HepG2 (cell line): Measurements from ENCODE around the gene DCUN1D2. TPM values are rescaled to one million over a fixed set of nuclear protein-coding genes. Genes with fewer than 3 reads are reported as not detected.
"Not testable (repeated sequence)": the region's sequence is repeated elsewhere in the genome, so short reads cannot be mapped to it uniquely, and the experiment has no call there.

Experiments used
- ATAC-seq: fragments of 200-7000 bp; cut with Tn5 transposase; 3 replicates; pipeline ENCODE4 v1.9.1; 2020; ENCODE audit warnings: mild to moderate bottlenecking, moderate library complexity
- BruUV-seq: library from RNA; stranded (reverse); fragments of 400-500 nt; replicated peaks from 2 replicates; lab custom pipeline; 2021; lab: Mats Ljungman, UMichigan
- CTCF ChIA-PET: fragments of 300-600 bp; formaldehyde crosslinking; extraction: SDS; loops from one replicate; lab custom pipeline; 2021; ENCODE audit warnings: low total read pairs, inconsistent platforms, low intra/inter-chr PET ratio; lab: Yijun Ruan, JAX
- POLR2A ChIA-PET: fragments of 350-600 bp; sonication (Branson Sonifier 250); formaldehyde crosslinking; loops from one replicate; lab custom pipeline; 2020; ENCODE audit warnings: antibody characterized with exemption, inconsistent platforms; lab: Yijun Ruan, JAX
- DNase-seq: peaks from one replicate; pipeline ENCODE4 v3.0.0-alpha.2; 2015; ENCODE audit warnings: low spot score
- FAIRE-seq: peaks from 3 replicates; lab custom pipeline; 2011; peaks lifted over from hg19 to GRCh38; lab: Jason Lieb, UNC
- H2AFZ ChIP-seq: one replicate; pipeline ENCODE4 v1.6.1; 2011; ENCODE audit warnings: low read length, inconsistent platforms
- H3K27ac ChIP-seq: fragments of 300-600 bp; 3 replicates; pipeline ENCODE4 v1.8.0; 2011; ENCODE audit warnings: mixed run types, mild to moderate bottlenecking, mixed read lengths, low read length, inconsistent platforms; ENCODE audit not compliant: insufficient read depth; ENCODE audit errors: extremely low read length
- H3K27me3 ChIP-seq, 2 experiments: fragments of 200-600 bp in 1 of 2; 2 replicates in 1 of 2; 3 replicates in 1 of 2; pipeline versions ENCODE4 v1.6.0 to v1.8.0; 2011; ENCODE audit warnings: low read length in 2 of 2, mild to moderate bottlenecking in 2 of 2, moderate library complexity in 2 of 2, inconsistent platforms in 1 of 2; ENCODE audit not compliant: insufficient read depth in 2 of 2, control insufficient read depth in 1 of 2
- H3K36me3 ChIP-seq, 2 experiments: fragments of 200-600 bp in 1 of 2; replicated peaks in 1 of 2; 2 replicates in 1 of 2; 3 replicates in 1 of 2; pipeline versions ENCODE4 v1.5.1 to v1.8.0; 2011; ENCODE audit warnings: low read length in 2 of 2, inconsistent platforms in 1 of 2; ENCODE audit not compliant: insufficient read depth in 2 of 2, control insufficient read depth in 1 of 2
- H3K4me1 ChIP-seq: 2 replicates; pipeline ENCODE4 v1.5.1; 2012; ENCODE audit warnings: low read length, inconsistent platforms; ENCODE audit not compliant: insufficient read depth
- H3K4me2 ChIP-seq: 2 replicates; pipeline ENCODE4 v1.6.0; 2011; ENCODE audit warnings: low read depth, low read length, inconsistent platforms
- H3K4me3 ChIP-seq, 3 experiments: fragments of 200-600 bp in 1 of 3; sonication (generic), shearing (Covaris generic) in 1 of 3; replicated peaks in 1 of 3; 2 replicates each; pipeline ENCODE4 v1.5.1; 2011 to 2016; ENCODE audit warnings: low read length in 3 of 3, inconsistent platforms in 2 of 3, low read depth in 2 of 3, mild to moderate bottlenecking in 2 of 3, control low read depth in 1 of 3, mixed read lengths in 1 of 3; ENCODE audit not compliant: insufficient read depth in 1 of 3
- H3K79me2 ChIP-seq: one replicate; pipeline ENCODE4 v1.6.1; 2011; ENCODE audit warnings: low read length, inconsistent platforms; ENCODE audit not compliant: insufficient read depth
- H3K9ac ChIP-seq: 2 replicates; pipeline ENCODE4 v1.6.0; 2011; ENCODE audit warnings: mild to moderate bottlenecking, low read depth, low read length, inconsistent platforms; ENCODE audit not compliant: insufficient read depth
- H3K9me3 ChIP-seq: 2 replicates; pipeline ENCODE4 v1.5.1; 2012; ENCODE audit warnings: mild to moderate bottlenecking, low read length
- H4K20me1 ChIP-seq: 2 replicates; pipeline ENCODE4 v1.6.0; 2011; ENCODE audit warnings: inconsistent platforms, mild to moderate bottlenecking, low read length, moderate library complexity; ENCODE audit not compliant: insufficient read depth
- KDM2A ChIP-seq: sonication (generic); formaldehyde crosslinking; IDR thresholded peaks from 2 replicates; pipeline ENCODE4 v1.4.0; 2020; ENCODE audit warnings: low read depth, missing genetic modification reagents, borderline replicate concordance
- PHF20 ChIP-seq: sonication (generic); formaldehyde crosslinking; IDR thresholded peaks from 2 replicates; pipeline ENCODE4 v1.5.0; 2020; ENCODE audit warnings: mild to moderate bottlenecking, missing genetic modification reagents
- RAD21 ChIP-seq: fragments of 450-650 bp; formaldehyde crosslinking; IDR thresholded peaks from 2 replicates; pipeline ENCODE4 v1.5.0; 2020; ENCODE audit warnings: mild to moderate bottlenecking
- STAG1 ChIP-seq: sonication (generic); formaldehyde crosslinking; IDR thresholded peaks from 2 replicates; pipeline ENCODE4 v1.4.0; 2020; ENCODE audit warnings: missing genetic modification reagents
- ZFX ChIP-seq: sonication (generic); formaldehyde crosslinking; IDR thresholded peaks from 2 replicates; pipeline ENCODE4 v1.4.0; 2020; ENCODE audit warnings: mild to moderate bottlenecking, low read depth, missing genetic modification reagents, moderate library complexity
- ZNF605 ChIP-seq: sonication (generic); formaldehyde crosslinking; IDR thresholded peaks from 2 replicates; pipeline ENCODE4 v1.8.0; 2022; ENCODE audit warnings: mild to moderate bottlenecking, missing genetic modification reagents
- ZNF687 ChIP-seq: sonication (generic); formaldehyde crosslinking; IDR thresholded peaks from 2 replicates; pipeline ENCODE4 v1.5.1; 2020; ENCODE audit warnings: mild to moderate bottlenecking, missing genetic modification reagents, moderate library complexity
- ZNF7 ChIP-seq: IDR thresholded peaks from 2 replicates; pipeline ENCODE4 v1.6.1; 2016; ENCODE audit warnings: missing biosample characterization, missing genetic modification reagents
- WGBS: methylation state at CpG from one replicate; pipeline ENCODE4 v1.1.6; 2017; ENCODE audit warnings: low lambda C conversion rate; 5-methylcytosine and 5-hydroxymethylcytosine counted together
- in situ Hi-C: cut with HindIII; loops from 2 replicates; pipeline ENCODE4 v1.10.0; 2017; ENCODE audit warnings: low pct_unique_long_range_greater_than_20kb; ENCODE audit not compliant: extremely low pct_ligation_motif_present
- intact Hi-C: fragments of 100-400 bp; cut with micrococcal nuclease; formaldehyde crosslinking; loops from one replicate; pipeline ENCODE4 v1.10.0; 2022; ENCODE audit not compliant: unreplicated experiment
- polyA plus RNA-seq, 8 experiments: library from polyadenylated mRNA; depleted of rRNA in 3 of 8; stranded (reverse) in 7 of 8; unstranded in 1 of 8; fragments of >200 nt; fragmentation: Illumina TruSeq in 4 of 8; extraction: Trizol in 4 of 8; gene quantifications; 2 replicates each; pipeline versions ENCODE4 v1.2.1 to v1.2.3, GENCODE V29; 2011 to 2016; ENCODE audit warnings: low read depth in 4 of 8, missing spikeins in 1 of 8, mixed read lengths in 1 of 8; ENCODE audit not compliant: insufficient read depth in 1 of 8
- total RNA-seq, 5 experiments: library from RNA; depleted of rRNA; stranded (reverse); fragments of >200 nt; fragmentation: Illumina TruSeq; extraction: Trizol; gene quantifications; 2 replicates each; pipeline ENCODE4 v1.2.3, GENCODE V29; 2016; ENCODE audit warnings: low read depth in 1 of 5
- TF ChIP-seq, protein P1 (sequence below): sonication (generic); formaldehyde crosslinking; IDR thresholded peaks from 2 replicates; pipeline ENCODE4 v1.5.0; 2020; ENCODE audit warnings: mild to moderate bottlenecking, missing genetic modification reagents, moderate library complexity

DCUN1D2 gene
- total and polyA plus RNA-seq, 2 of the 13 experiments (the other 11 are each of a cell fraction or from before 2014, with no cell fraction given) = 9.1 to 9.6 TPM

DNA sequence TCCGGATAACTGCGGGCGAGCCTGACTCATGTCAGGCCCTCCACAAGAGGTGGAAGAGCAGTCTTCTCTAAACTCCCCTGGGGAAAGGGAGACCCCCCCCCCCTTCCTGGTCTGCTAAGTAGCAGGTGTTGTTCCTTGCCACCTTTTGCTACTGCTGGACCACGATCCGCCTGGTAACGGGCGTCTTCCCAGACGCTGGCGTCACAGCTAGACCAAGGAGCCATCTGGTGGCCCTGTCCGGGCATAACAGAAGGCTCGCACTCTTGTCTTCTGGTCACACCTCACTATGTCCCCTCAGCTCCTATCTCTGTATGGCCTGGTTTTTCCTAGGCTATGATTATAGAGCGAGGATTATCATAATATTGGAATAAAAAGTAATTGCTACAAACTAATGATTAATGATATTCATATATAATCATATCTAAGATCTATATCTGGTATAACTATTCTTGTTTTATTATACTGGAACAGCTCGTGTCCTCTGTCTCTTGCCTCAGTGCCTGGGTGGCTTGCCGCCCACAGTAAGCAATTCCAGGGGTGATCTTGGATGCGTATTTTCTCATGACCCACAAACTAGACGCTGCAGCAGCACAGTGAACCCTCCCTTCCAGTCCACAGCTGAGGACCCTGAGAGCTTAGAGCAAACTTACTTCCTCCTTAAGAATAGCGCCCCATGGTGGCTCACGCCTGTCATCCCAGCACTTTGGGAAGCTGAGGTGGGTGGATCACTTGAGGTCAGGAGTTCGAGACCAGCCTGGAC is 39.5 kb downstream of the DCUN1D2 start:
- H4K20me1 ChIP-seq, H3K9ac ChIP-seq, H3K27me3 ChIP-seq, H3K79me2 ChIP-seq, H3K36me3 ChIP-seq, H3K9me3 ChIP-seq: not testable (repeated sequence)
- peak; percentile 21 for DNase-seq
- in situ Hi-C loops = loop anchor here (5.0 kb wide), 1 partner anchor 44 kb away; no protein-coding TSS in a partner anchor
- peaks cover 28% of the 10 kb centered on the region for H3K4me1 ChIP-seq
- 0 out of 2 replicates have a peak, but pooled peaks have one; percentile 9 for TF ChIP-seq ZNF605
- TF ChIP-seq RAD21 = peak; percentile 77
- TF ChIP-seq, protein P1, sequence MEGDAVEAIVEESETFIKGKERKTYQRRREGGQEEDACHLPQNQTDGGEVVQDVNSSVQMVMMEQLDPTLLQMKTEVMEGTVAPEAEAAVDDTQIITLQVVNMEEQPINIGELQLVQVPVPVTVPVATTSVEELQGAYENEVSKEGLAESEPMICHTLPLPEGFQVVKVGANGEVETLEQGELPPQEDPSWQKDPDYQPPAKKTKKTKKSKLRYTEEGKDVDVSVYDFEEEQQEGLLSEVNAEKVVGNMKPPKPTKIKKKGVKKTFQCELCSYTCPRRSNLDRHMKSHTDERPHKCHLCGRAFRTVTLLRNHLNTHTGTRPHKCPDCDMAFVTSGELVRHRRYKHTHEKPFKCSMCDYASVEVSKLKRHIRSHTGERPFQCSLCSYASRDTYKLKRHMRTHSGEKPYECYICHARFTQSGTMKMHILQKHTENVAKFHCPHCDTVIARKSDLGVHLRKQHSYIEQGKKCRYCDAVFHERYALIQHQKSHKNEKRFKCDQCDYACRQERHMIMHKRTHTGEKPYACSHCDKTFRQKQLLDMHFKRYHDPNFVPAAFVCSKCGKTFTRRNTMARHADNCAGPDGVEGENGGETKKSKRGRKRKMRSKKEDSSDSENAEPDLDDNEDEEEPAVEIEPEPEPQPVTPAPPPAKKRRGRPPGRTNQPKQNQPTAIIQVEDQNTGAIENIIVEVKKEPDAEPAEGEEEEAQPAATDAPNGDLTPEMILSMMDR (CRISPR knock-in tag) = peak; percentile 78
- peak; percentile 81 for TF ChIP-seq STAG1
- peak; percentile 84 for TF ChIP-seq ZNF7 (CRISPR knock-in tag)
- TF ChIP-seq KDM2A (CRISPR knock-in tag) = peak; percentile 43; the same call in 1 of the 2 replicates
- TF ChIP-seq PHF20 (CRISPR knock-in tag) = 0 out of 2 replicates have a peak, but pooled peaks have one; percentile 13
- peak; percentile 36; the same call in 1 of the 2 replicates for TF ChIP-seq ZFX (CRISPR knock-in tag)
- peak; percentile 53 for TF ChIP-seq ZNF687
- TF ChIP-seq, all 625 proteins: peak for 9; not testable (repeated sequence) for 616
- FAIRE-seq, H3K27ac ChIP-seq, ATAC-seq, intact Hi-C loops, H2AFZ ChIP-seq, BruUV-seq: not testable (repeated sequence)
- POLR2A ChIA-PET = interaction anchor here (0.7 to 1.5 kb wide), 6 partner anchors 10 to 73 kb away, joined by 3 to 4 read pairs (median 3); no protein-coding TSS in a partner anchor
- Histone ChIP-seq H3K4me3 (peak overlapping the region in 1 of 3 experiments; percentile 19; a peak in 1 of 6 replicates), H3K4me2 (peak overlapping the region; percentile 91)
- WGBS = 53% methylated on average over 11 of the region's 19 CpGs
- CTCF ChIA-PET = interaction anchor here (1.1 kb wide), 1 partner anchor 46 kb away, joined by 3 read pairs; no protein-coding TSS in a partner anchor
